Left colon (tissue), 2 donors: ENCODE measurements around the gene ELAVL1. TPM values are rescaled to one million over a fixed set of nuclear protein-coding genes. Genes with fewer than 3 reads are reported as not detected.

Experiments
- ATAC-seq: fragments of 200-7000 bp; cut with Tn5 transposase; one replicate; pipeline ENCODE4 v1.9.1; 2020; ENCODE audit warnings: mild to moderate bottlenecking, moderate library complexity
- DNase-seq, 2 donors: peaks; one replicate each; pipeline ENCODE4 v3.0.0-alpha.2; 2020
- intact Hi-C, 2 donors: fragments of 100-400 bp; cut with DNase I in 1 of 2; cut with micrococcal nuclease in 1 of 2; formaldehyde crosslinking; loops; one replicate each; pipeline versions ENCODE4 v1.11.2 to v1.14.0; 2022; cut with DNase I, micrococcal nuclease
- total RNA-seq, 2 donors: library from RNA; stranded (reverse); fragmentation: NEBNext Ultra II Directional; extraction: Animal tissue kit (Norgen Biotek cat#: 25700); gene quantifications; one replicate each; pipeline ENCODE4 v1.2.1, GENCODE V29; 2021
- donor health status: DM: no; HTN: no; CAD: no.
- donor health status: DM: yes; HTN: yes; CAD: no.

ELAVL1 gene
- total RNA-seq, 2 donors from 2014 or later, result 49.2 to 61.4 TPM

GRCh38 chr19:7992575-7992974 lies 12.9 kb downstream of the ELAVL1 start:
- ATAC-seq (no peak), DNase-seq (no peak)
- intact Hi-C loops, result no loop called here

DNA sequence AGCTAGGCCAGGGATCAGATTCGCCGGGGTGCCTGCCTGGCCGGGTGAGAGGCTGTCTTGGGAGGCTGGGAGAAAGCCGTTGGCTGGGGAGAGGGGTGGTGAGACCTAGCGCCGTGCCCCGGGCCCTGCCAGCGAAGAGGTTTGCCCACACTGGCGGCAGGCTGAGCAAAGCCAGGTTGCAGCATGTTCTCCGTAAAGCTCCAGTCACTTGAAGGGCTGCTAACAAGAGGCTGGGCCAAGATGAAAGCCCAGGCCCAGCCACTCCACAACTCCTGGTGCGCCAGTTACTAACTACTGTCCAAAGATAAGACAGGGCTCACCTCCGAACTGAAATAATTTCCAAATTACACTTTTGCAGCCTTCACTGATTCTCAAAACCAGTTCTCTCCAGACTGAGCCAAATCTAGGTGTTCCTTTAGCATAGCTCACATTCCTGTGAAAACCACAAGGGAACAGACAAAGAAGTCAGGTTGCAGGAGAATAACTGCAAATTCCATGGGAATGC lies 16.3 kb downstream of the ELAVL1 start:
- DNase-seq, result no peak
- intact Hi-C loops, result no loop called here
- ATAC-seq, result no peak

DNA sequence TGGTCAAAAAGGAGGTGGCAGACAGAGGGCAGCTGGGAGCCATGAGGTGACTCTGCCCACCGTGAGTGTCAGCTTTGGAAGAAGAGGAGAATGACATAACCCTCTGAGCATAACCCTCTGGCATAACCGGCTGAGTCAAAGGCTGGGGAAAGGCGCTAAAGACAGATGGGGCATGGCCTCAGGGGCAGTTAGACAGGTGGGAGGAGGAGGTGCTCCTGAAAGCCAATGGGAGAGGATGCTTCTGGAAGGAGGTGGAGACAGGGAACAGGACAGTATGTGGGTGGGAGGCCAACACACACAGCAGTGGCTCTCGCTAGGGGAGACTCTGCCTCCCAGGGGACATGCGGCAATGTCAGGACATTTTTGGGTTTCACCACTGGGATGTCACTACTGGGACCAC lies 17.1 kb downstream of the ELAVL1 start:
- intact Hi-C loops, result no loop called here
- no peak for ATAC-seq
- no peak for DNase-seq

DNA sequence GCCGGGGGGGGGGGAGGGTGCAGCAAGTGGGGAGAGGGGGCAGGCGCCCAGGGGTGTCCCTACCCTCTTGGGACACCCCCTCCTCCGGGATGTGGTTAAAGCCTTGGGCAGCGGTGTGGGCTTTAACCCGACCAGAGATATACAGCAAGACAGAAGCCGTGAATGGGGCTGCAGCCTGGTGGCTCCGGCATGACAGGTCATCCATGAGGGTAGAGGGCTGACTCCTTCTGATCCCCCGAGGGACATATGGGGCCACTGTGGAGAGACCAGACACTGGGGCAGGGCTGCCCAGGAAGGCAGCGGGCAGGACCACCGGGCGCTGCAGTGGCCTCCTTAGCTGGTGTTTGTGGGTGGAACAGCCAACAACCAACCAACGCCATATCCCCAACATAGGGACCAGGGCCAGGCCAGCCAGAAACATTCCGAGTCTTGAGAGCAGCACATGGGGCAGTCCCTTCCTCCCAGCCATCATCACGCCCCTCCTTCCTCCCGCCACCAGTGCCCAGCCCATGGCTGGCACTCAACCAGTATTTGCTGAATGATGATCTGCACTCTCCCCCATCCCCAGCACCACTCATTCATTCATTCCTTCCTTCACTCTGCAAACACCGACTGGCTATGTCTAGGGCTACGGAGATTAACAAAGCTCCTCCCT lies 18.2 kb downstream of the ELAVL1 start:
- ATAC-seq (no peak), DNase-seq (no peak)
- intact Hi-C loops, result no loop called here

DNA sequence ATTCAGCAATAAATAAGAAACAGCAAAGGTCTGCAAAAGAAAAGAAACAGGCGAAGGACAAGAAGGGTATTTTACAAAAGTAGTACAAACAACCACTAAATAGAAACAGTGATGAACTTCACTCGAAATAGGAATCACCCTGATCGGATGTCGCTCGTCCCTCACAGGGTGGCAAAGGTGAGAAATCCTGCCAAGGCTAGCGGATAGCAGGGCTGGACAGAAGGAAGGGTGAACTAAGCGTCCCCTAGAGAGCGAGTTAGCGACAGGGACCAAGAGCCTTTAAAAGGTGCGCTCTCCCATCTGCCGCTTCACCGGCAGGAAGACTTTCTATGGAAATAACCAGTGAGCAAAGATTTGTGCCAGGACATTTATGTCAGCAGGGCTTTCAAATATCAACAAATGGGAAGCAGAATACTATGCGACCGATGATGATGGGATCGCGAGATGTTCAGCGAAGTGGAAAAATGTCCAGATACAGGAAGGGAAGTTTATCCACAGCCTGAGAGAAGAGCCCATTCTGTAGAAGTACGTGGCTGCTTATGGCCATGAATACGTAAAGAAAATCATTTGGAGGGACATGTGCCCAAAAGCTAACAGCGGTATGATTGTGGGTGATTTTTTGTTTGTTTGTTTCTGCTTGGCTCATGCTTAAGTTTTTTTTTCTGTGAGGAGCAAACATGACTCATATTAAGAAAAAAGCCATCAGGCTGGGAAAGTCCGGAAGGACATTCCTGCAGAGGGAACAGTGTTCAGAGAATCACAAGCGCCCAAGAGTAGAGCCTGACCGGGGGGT lies 18.9 kb downstream of the ELAVL1 start:
- ATAC-seq (no peak), DNase-seq (no peak)
- intact Hi-C loops, result no loop called here

GRCh38 chr19:7985481-7985911 lies 19.9 kb downstream of the ELAVL1 start:
- intact Hi-C loops, result no loop called here
- ATAC-seq (no peak), DNase-seq (no peak)

GRCh38 chr19:7983995-7984837 lies 21.2 kb downstream of the ELAVL1 start:
- no peak for DNase-seq
- intact Hi-C loops, result no loop called here
- no peak for ATAC-seq

DNA sequence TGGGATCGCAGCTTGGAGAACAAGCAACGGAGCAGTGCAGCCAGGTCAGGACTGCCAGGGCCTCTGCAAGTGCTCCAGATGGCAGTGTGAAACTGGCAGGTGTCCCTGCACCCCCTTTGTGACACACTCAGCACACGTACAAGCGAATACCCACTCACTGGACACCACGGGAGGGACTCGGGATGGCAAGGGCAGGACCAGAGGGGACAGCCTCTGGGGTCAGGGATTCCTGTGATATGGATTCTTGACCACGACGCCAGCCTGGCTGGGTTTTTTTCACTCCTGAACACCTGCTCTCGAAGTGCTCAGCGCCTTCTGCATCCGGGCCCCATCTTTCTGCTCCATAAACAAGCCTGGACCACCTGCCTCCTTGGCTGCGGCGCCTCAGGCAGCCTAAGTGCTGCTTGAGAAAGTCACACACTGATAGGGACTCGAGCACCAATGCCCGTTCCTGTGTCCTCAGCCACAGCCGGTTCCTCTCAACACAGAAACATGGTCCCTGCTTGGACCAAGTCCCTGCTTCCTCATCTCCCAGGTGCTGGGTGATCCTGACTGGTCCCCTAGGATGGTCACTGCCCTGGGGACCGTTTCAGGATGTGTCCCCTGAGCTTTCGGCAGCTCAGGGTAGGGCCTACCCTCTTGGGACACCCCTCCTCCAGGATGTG lies 22.0 kb downstream of the ELAVL1 start:
- no peak for DNase-seq
- no peak for ATAC-seq
- intact Hi-C loops, result no loop called here

GRCh38 chr19:7982651-7983099 lies 22.8 kb downstream of the ELAVL1 start:
- intact Hi-C loops, result no loop called here
- no peak for ATAC-seq
- no peak for DNase-seq

- ATAC-seq, result no peak
- intact Hi-C loops, result no loop called here
- DNase-seq, result no peak
Measured at GRCh38 chr19:7982103-7982502, 23.3 kb downstream of the ELAVL1 start.

DNA sequence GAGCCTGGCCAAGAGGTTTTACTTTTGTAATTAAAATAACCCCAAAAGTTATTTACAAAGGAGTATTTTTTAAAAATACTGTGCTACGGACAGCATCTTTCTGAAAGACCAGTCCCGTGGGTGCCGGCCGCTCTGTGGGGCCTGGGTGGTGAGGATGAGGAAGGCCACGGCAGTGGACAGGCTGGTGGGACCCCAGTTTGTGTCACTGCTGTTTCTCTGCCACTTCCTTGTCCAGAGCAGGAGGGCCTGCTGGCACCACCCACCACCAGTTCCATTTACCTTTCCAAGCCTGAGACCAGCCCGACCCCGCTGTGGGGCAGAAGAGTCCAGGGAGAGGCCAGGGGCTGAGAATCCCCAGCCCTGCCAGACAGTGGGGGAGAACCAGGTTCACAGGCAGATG lies 23.8 kb downstream of the ELAVL1 start:
- intact Hi-C loops, result no loop called here
- DNase-seq (no peak), ATAC-seq (no peak)

DNA sequence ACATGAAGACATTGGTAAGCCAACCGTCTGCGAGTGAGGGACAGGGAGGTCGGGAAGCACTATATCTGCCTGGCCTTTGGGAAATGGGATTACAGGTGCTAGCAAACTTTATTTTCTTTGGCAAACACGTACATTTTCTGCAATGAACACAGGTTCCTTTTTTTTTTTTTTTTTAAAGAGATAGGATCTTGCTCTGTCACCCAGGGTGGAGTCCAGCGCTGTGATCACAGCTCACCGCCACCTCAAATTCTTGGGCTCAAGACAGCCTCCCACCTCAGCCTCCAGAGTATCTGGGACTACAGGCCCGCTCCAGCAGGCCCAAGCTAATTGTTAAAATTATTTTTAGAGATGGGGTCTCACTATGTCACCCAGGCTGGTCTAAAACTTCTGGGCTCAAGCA lies 24.2 kb downstream of the ELAVL1 start:
- ATAC-seq (no peak), DNase-seq (no peak)
- intact Hi-C loops, result no loop called here

DNA sequence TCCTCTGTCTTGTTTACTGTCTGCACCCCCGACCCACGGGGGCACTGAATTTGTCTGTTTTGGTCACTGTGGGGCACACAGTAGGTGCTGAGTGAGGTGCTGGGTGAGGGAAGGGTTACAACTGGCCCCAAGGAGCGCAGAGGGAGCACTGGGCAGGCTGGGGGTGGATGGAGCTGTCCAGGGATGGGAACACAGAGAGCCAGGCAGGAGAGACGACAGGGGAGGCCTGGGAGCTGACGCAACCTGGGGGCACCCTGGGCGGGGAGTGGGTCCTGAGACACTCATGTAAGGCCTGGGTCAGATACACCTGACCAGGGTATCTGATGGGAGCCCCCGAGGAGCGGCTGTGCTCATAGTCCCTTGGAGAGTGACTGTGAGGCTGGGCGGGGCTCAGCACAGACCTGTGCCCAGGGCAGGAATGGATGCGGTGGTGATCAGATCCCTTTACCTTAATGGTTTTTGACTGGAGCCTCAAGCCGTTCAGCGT lies 24.8 kb downstream of the ELAVL1 start:
- intact Hi-C loops, result no loop called here
- no peak for ATAC-seq
- DNase-seq, result no peak

- no peak for DNase-seq
Measured at GRCh38 chr19:7980168-7980567, 25.3 kb downstream of the ELAVL1 start.

GRCh38 chr19:7979559-7979958 lies 25.9 kb downstream of the ELAVL1 start:
- no peak for ATAC-seq
- intact Hi-C loops, result no loop called here
- DNase-seq, result no peak

More at GRCh38 chr19:7980168-7980567, 25.3 kb downstream of the ELAVL1 start:
- no peak for ATAC-seq
- intact Hi-C loops, result no loop called here

- ATAC-seq, result no peak
- intact Hi-C loops, result no loop called here
Measured at GRCh38 chr19:7979011-7979410, 26.4 kb downstream of the ELAVL1 start.

DNA sequence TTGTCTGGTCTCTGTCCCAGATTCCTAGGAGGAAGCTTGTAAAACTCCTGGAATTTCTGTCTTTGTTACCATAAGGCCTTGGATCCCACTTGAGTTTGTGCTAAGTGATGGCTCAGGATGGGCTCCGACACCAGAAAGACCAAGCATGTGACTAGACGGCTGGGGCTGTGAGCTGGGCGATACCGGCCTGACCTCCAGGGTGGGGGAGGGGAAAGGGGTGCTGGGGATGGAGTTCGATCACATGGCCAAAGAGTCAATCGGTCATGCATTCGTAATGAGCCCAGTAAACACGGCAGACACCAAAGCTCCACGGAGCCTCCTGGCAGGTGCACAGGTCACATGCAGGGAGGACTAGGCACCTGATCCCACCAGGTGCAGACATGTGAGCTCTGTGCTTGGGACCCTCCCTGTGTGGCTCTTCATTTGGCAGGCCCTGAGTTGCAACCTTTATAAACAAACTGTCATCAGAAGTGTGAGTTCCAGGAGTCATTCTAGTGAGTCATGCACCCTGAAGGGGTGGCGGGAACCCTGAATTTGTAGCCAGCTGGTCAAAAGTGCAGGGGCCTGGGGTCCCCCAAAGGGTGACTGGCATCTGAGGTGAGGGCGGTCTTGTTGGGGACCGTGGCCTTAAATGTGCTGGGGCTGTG lies 27.1 kb downstream of the ELAVL1 start:
- intact Hi-C loops, result no loop called here
- DNase-seq (no peak), ATAC-seq (no peak)

More at GRCh38 chr19:7979011-7979410, 26.4 kb downstream of the ELAVL1 start:
- no peak for DNase-seq

DNA sequence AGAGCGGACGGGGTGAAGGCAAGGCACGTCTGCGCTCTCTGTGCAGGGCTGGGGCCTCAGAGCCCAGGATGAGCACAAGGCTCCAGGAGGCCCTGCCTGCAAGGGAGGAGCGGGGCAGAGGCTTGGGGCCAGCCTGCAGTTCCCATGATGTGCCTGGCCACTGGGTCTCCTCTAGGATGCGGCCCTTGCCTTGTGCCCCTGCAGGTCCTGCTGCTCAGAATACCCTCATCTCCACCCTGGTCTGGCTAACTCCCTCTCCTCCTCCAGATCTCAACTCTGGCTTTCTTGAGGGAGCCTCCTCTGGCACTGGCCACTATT lies 27.8 kb downstream of the ELAVL1 start:
- ATAC-seq, result no peak
- DNase-seq, result no peak
- intact Hi-C loops, result no loop called here
